ENCODE results near the gene SPAAR. TPM values are rescaled to one million over a fixed set of nuclear protein-coding genes. Genes with fewer than 3 reads are reported as not detected.

SPAAR gene
- total and polyA plus RNA-seq, 9 of the 15 experiments (the other 6 are each of a cell fraction or from before 2014, with no cell fraction given), result not detected

- TF ChIP-seq, protein P1, sequence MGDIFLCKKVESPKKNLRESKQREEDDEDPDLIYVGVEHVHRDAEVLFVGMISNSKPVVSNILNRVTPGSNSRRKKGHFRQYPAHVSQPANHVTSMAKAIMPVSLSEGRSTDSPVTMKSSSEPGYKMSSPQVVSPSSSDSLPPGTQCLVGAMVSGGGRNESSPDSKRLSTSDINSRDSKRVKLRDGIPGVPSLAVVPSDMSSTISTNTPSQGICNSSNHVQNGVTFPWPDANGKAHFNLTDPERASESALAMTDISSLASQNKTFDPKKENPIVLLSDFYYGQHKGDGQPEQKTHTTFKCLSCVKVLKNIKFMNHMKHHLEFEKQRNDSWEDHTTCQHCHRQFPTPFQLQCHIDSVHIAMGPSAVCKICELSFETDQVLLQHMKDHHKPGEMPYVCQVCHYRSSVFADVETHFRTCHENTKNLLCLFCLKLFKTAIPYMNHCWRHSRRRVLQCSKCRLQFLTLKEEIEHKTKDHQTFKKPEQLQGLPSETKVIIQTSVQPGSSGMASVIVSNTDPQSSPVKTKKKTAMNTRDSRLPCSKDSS (IDR thresholded peaks at IDR 0.05; ENCODE audit: low read depth, partially characterized antibody), result no peak
- TF ChIP-seq, protein P2, sequence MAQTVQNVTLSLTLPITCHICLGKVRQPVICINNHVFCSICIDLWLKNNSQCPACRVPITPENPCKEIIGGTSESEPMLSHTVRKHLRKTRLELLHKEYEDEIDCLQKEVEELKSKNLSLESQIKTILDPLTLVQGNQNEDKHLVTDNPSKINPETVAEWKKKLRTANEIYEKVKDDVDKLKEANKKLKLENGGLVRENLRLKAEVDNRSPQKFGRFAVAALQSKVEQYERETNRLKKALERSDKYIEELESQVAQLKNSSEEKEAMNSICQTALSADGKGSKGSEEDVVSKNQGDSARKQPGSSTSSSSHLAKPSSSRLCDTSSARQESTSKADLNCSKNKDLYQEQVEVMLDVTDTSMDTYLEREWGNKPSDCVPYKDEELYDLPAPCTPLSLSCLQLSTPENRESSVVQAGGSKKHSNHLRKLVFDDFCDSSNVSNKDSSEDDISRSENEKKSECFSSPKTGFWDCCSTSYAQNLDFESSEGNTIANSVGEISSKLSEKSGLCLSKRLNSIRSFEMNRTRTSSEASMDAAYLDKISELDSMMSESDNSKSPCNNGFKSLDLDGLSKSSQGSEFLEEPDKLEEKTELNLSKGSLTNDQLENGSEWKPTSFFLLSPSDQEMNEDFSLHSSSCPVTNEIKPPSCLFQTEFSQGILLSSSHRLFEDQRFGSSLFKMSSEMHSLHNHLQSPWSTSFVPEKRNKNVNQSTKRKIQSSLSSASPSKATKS (CRISPR knock-in tag; IDR thresholded peaks at IDR 0.05), result no peak
- peak; percentile 35; the same call in 1 of the 2 replicates for TF ChIP-seq CXXC5 (CRISPR knock-in tag; IDR thresholded peaks at IDR 0.05)
- TF ChIP-seq PRPF4 (IDR thresholded peaks at IDR 0.05; ENCODE audit: insufficient read depth, low read depth, low read length, poor library complexity, severe bottlenecking), result no peak
- TF ChIP-seq ZNF561 (CRISPR knock-in tag; conservative IDR thresholded peaks at IDR 0.05), result no peak
- TF ChIP-seq SMARCA4 (IDR thresholded peaks at IDR 0.05), result peak; percentile 36; the same call in 1 of the 2 replicates
- no peak for TF ChIP-seq ZNF445 (CRISPR knock-in tag; IDR thresholded peaks at IDR 0.05; ENCODE audit: low read depth)
- no peak for TF ChIP-seq LARP7 (IDR thresholded peaks at IDR 0.05)
- TF ChIP-seq NUFIP1 (IDR thresholded peaks at IDR 0.05; ENCODE audit: partially characterized antibody), result no peak
- no peak; the same call in 1 of the 2 replicates for TF ChIP-seq SP1 (CRISPR knock-in tag; IDR thresholded peaks at IDR 0.05)
- no peak for TF ChIP-seq ZNF232 (CRISPR knock-in tag; IDR thresholded peaks at IDR 0.05)
- no peak; the same call in 1 of the 2 replicates for TF ChIP-seq TEAD2 (tag; IDR thresholded peaks at IDR 0.05)
- no peak for TF ChIP-seq HOXB6 (CRISPR knock-in tag; IDR thresholded peaks at IDR 0.05; ENCODE audit: borderline replicate concordance)
- TF ChIP-seq ZKSCAN3 (CRISPR knock-in tag; IDR thresholded peaks at IDR 0.05), result no peak
- TF ChIP-seq LEF1 (IDR thresholded peaks at IDR 0.05), result peak; percentile 24; the same call in 1 of the 2 replicates
- TF ChIP-seq SETDB1 (IDR thresholded peaks at IDR 0.05; ENCODE audit: low read length), result no peak
- TF ChIP-seq ZNF41 (CRISPR knock-in tag; conservative IDR thresholded peaks at IDR 0.05), result no peak
- no peak for TF ChIP-seq ZNF347 (CRISPR knock-in tag; IDR thresholded peaks at IDR 0.05; ENCODE audit: low read depth)
- TF ChIP-seq EP400 (IDR thresholded peaks at IDR 0.05), result 0 out of 2 replicates have a peak, but pooled peaks have one; percentile 31
- TF ChIP-seq ZNF76 (CRISPR knock-in tag; IDR thresholded peaks at IDR 0.05; ENCODE audit: borderline replicate concordance), result no peak
- TF ChIP-seq RB1 (IDR thresholded peaks at IDR 0.05; ENCODE audit: low read depth), result peak; percentile 29; the same call in 1 of the 2 replicates
- TF ChIP-seq MTA3 (IDR thresholded peaks at IDR 0.05; ENCODE audit: borderline replicate concordance), result 0 out of 2 replicates have a peak, but pooled peaks have one; percentile 29
- TF ChIP-seq PYGO2 (tag; IDR thresholded peaks at IDR 0.05), result no peak
- no peak for TF ChIP-seq ARHGAP35 (IDR thresholded peaks at IDR 0.05; ENCODE audit: partially characterized antibody)
- TF ChIP-seq NFE2L1 (tag; IDR thresholded peaks at IDR 0.05; ENCODE audit: borderline replicate concordance, low read depth), result no peak
- no peak for TF ChIP-seq ZNF263 (CRISPR knock-in tag; IDR thresholded peaks at IDR 0.05; ENCODE audit: borderline replicate concordance)
- TF ChIP-seq GTF2F1 (IDR thresholded peaks at IDR 0.05; ENCODE audit: low read depth, low read length), result no peak
Measured at GRCh38 chr9:35945341-35946018, 36.2 kb downstream of the SPAAR start (continued).

Data from K562 (cell line).